Caco-2 (cell line): ENCODE data around the gene LHX6. TPM values are rescaled to one million over a fixed set of nuclear protein-coding genes. Genes with fewer than 3 reads are reported as not detected.

Experiments used
- BruUV-seq: library from RNA; stranded (reverse); fragments of 400-500 nt; replicated peaks from 2 replicates; lab custom pipeline; 2021; lab: Mats Ljungman, UMichigan
- CTCF ChIA-PET: fragments of 300-600 bp; sonication (Branson Sonifier 250); formaldehyde crosslinking; loops from one replicate; lab custom pipeline; 2022; ENCODE audit warnings: antibody characterized with exemption; lab: Charles Lee
- POLR2A ChIA-PET: fragments of 300-600 bp; sonication (Branson Sonifier 250); formaldehyde crosslinking; loops from one replicate; lab custom pipeline; 2022; ENCODE audit warnings: antibody characterized with exemption; lab: Charles Lee
- DNase-seq, 2 experiments: peaks; one replicate each; pipeline versions ENCODE4 v3.0.0 to v3.0.0-alpha.2; 2020 to 2022
- H3K27me3 ChIP-seq: replicated peaks from 2 replicates; pipeline ENCODE4 v1.6.0; 2011; ENCODE audit warnings: low read length; ENCODE audit not compliant: control insufficient read depth, insufficient read depth
- H3K36me3 ChIP-seq: 2 replicates; pipeline ENCODE4 v1.5.1; 2011; ENCODE audit warnings: low read length; ENCODE audit not compliant: control insufficient read depth, insufficient read depth
- H3K4me1 ChIP-seq: fragments of 250-450 bp; sonication (Bioruptor Pico); 2 replicates; pipeline ENCODE4 v1.5.1; 2020; ENCODE audit warnings: mild to moderate bottlenecking
- H3K4me3 ChIP-seq: 2 replicates; pipeline ENCODE4 v1.5.1; 2011; ENCODE audit warnings: low read depth, mild to moderate bottlenecking, control low read depth, low read length
- H3K9me3 ChIP-seq: fragments of 250-450 bp; sonication (Bioruptor Pico); 2 replicates; pipeline ENCODE4 v1.5.1; 2020; ENCODE audit warnings: mild to moderate bottlenecking, moderate library complexity
- H3K27ac Mint-ChIP-seq: one replicate; pipeline ENCODE4 v1.8.0; 2022; ENCODE audit warnings: mixed read lengths; ENCODE audit not compliant: unreplicated experiment
- H3K27me3 Mint-ChIP-seq: one replicate; pipeline ENCODE4 v1.8.0; 2022; ENCODE audit warnings: mixed read lengths; ENCODE audit not compliant: insufficient read depth, unreplicated experiment
- H3K36me3 Mint-ChIP-seq: one replicate; pipeline ENCODE4 v1.8.0; 2022; ENCODE audit warnings: mild to moderate bottlenecking, mixed read lengths; ENCODE audit not compliant: insufficient read depth, unreplicated experiment
- H3K4me1 Mint-ChIP-seq: one replicate; pipeline ENCODE4 v1.8.0; 2022; ENCODE audit warnings: low read depth, mixed read lengths; ENCODE audit not compliant: unreplicated experiment
- H3K4me3 Mint-ChIP-seq: one replicate; pipeline ENCODE4 v1.8.0; 2022; ENCODE audit warnings: mild to moderate bottlenecking, moderate library complexity, mixed read lengths; ENCODE audit not compliant: unreplicated experiment
- H3K9me3 Mint-ChIP-seq: one replicate; pipeline ENCODE4 v1.8.0; 2022; ENCODE audit warnings: mixed read lengths; ENCODE audit not compliant: unreplicated experiment
- intact Hi-C: fragments of 100-400 bp; cut with micrococcal nuclease; formaldehyde crosslinking; loops from one replicate; pipeline ENCODE4 v1.10.0; 2022; ENCODE audit not compliant: unreplicated experiment
- total RNA-seq: library from RNA; stranded (reverse); gene quantifications from 2 replicates; pipeline ENCODE4 v1.2.3, GENCODE V29; 2022
- TF ChIP-seq, protein P1 (sequence below), 2 experiments: fragments of 200-600 bp in 1 of 2; IDR thresholded peaks; 1 replicate in 1 of 2; 2 replicates in 1 of 2; pipeline versions ENCODE4 v1.5.1 to v1.8.0; 2011 to 2022; ENCODE audit warnings: antibody characterized with exemption in 1 of 2, control low read depth in 1 of 2, inconsistent platforms in 1 of 2, low read depth in 1 of 2, low read length in 1 of 2, mild to moderate bottlenecking in 1 of 2, moderate library complexity in 1 of 2; ENCODE audit not compliant: insufficient read depth in 1 of 2, severe bottlenecking in 1 of 2, unreplicated experiment in 1 of 2

The LHX6 gene
- total RNA-seq, 1 experiment from 2014 or later = 6.1 TPM

DNA sequence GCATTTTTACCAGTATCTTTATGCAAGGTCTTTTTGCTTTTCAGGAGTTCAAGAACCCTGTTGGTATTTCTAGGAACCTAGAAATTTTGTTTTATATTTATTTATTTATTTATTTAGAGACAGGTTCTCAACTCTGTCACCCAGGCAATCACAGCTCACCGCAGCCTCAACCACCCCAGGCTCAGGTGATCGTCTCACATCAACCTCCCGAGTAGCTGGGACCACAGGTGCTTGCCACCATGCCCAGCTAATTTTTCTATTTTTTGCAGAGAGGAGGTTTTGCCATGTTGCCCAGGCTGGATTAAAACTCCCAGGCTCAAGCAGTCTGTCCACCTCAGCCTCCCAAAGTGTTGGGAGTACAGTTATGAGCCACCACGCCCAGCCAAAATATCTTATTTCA, 32.9 kb downstream of the LHX6 start:
- Histone ChIP-seq H3K27me3 (no peaks in the 10 kb centered on the region), H3K4me1 (peaks cover 12% of the 10 kb centered on the region; the same call in 1 of the 2 replicates), H3K9me3 (no peaks in the 10 kb centered on the region), H3K36me3 (no peaks in the 10 kb centered on the region), H3K4me3 (no peak overlapping the region)
- H3K4me3 Mint-ChIP-seq = no peak overlapping the region
- ChIA-PET POLR2A (no interaction called here), CTCF (no interaction called here)
- H3K4me1 Mint-ChIP-seq = peaks cover 12% of the 10 kb centered on the region
- no peaks in the 10 kb centered on the region for H3K36me3 Mint-ChIP-seq
- TF ChIP-seq, protein P1, sequence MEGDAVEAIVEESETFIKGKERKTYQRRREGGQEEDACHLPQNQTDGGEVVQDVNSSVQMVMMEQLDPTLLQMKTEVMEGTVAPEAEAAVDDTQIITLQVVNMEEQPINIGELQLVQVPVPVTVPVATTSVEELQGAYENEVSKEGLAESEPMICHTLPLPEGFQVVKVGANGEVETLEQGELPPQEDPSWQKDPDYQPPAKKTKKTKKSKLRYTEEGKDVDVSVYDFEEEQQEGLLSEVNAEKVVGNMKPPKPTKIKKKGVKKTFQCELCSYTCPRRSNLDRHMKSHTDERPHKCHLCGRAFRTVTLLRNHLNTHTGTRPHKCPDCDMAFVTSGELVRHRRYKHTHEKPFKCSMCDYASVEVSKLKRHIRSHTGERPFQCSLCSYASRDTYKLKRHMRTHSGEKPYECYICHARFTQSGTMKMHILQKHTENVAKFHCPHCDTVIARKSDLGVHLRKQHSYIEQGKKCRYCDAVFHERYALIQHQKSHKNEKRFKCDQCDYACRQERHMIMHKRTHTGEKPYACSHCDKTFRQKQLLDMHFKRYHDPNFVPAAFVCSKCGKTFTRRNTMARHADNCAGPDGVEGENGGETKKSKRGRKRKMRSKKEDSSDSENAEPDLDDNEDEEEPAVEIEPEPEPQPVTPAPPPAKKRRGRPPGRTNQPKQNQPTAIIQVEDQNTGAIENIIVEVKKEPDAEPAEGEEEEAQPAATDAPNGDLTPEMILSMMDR (IDR thresholded peaks at IDR 0.05; ENCODE audit: insufficient read depth in 1 of 2, low read depth in 1 of 2, low read length in 1 of 2, severe bottlenecking in 1 of 2, unreplicated experiment in 1 of 2) = no peak
- intact Hi-C loops = no loop called here
- DNase-seq = no peak
- H3K9me3 Mint-ChIP-seq = no peaks in the 10 kb centered on the region
- BruUV-seq = no TSS peak
- no peaks in the 10 kb centered on the region for H3K27me3 Mint-ChIP-seq
- no peak overlapping the region for H3K27ac Mint-ChIP-seq

DNA sequence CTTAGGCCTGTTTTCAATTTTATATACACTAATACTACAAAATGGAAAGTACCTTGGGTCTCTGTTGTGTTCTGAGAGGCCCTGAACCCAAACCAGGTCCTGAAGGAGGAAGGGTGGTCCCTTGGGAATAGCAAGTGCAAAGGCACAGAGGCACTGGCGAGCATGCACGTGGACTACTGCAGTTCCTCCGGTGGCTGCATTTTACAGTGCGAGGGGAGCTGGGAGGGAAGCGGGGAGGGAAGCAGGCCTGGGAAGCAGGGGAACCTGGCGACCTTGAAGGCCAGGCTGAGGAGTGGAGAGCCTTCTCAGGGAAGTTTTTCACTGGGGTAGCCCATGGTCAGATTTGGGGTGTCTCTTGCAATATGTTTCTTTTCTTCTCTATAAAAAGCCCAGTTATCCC, 35.1 kb downstream of the LHX6 start:
- Mint-ChIP-seq H3K4me3 (no peak overlapping the region), H3K4me1 (peaks cover 12% of the 10 kb centered on the region), H3K27ac (no peak overlapping the region), H3K27me3 (no peaks in the 10 kb centered on the region), H3K9me3 (no peaks in the 10 kb centered on the region), H3K36me3 (no peaks in the 10 kb centered on the region)
- no TSS peak for BruUV-seq
- Histone ChIP-seq H3K9me3 (no peaks in the 10 kb centered on the region), H3K36me3 (no peaks in the 10 kb centered on the region), H3K4me1 (peaks cover 12% of the 10 kb centered on the region; the same call in 1 of the 2 replicates), H3K4me3 (no peak overlapping the region), H3K27me3 (no peaks in the 10 kb centered on the region)
- CTCF ChIA-PET = no interaction called here
- DNase-seq = no peak
- POLR2A ChIA-PET = no interaction called here
- intact Hi-C loops = no loop called here
- TF ChIP-seq, protein P1 (IDR thresholded peaks at IDR 0.05; ENCODE audit: insufficient read depth in 1 of 2, low read depth in 1 of 2, low read length in 1 of 2, severe bottlenecking in 1 of 2, unreplicated experiment in 1 of 2) = no peak

GRCh38 chr9:122192914-122193525, 35.7 kb downstream of the LHX6 start:
- no peaks in the 10 kb centered on the region for H3K9me3 ChIP-seq
- Mint-ChIP-seq H3K27ac (no peak overlapping the region), H3K9me3 (no peaks in the 10 kb centered on the region), H3K4me1 (peaks cover 6% of the 10 kb centered on the region), H3K4me3 (no peak overlapping the region), H3K36me3 (no peaks in the 10 kb centered on the region), H3K27me3 (no peaks in the 10 kb centered on the region)
- POLR2A ChIA-PET = no interaction called here
- DNase-seq = no peak
- BruUV-seq = no TSS peak
- no peaks in the 10 kb centered on the region for H3K36me3 ChIP-seq
- no peaks in the 10 kb centered on the region for H3K27me3 ChIP-seq
- peaks cover 9% of the 10 kb centered on the region; the same call in 1 of the 2 replicates for H3K4me1 ChIP-seq
- H3K4me3 ChIP-seq = no peak overlapping the region
- intact Hi-C loops = loop anchor here (1.0 kb wide), 1 partner anchor 68 kb away; no protein-coding TSS in a partner anchor
- TF ChIP-seq, protein P1 (IDR thresholded peaks at IDR 0.05; ENCODE audit: insufficient read depth in 1 of 2, low read depth in 1 of 2, low read length in 1 of 2, severe bottlenecking in 1 of 2, unreplicated experiment in 1 of 2) = no peak
- CTCF ChIA-PET = interaction anchor here (0.6 to 1.8 kb wide), 5 partner anchors 21 to 172 kb away, joined by 3 to 15 read pairs (median 5); no protein-coding TSS in a partner anchor
